ENCODE measurements around the gene KRTAP5-3. TPM values are rescaled to one million over a fixed set of nuclear protein-coding genes. Genes with fewer than 3 reads are reported as not detected.

Gene KRTAP5-3
- total and polyA plus RNA-seq, 9 of the 15 experiments (the other 6 are each of a cell fraction or from before 2014, with no cell fraction given): not detected

DNA sequence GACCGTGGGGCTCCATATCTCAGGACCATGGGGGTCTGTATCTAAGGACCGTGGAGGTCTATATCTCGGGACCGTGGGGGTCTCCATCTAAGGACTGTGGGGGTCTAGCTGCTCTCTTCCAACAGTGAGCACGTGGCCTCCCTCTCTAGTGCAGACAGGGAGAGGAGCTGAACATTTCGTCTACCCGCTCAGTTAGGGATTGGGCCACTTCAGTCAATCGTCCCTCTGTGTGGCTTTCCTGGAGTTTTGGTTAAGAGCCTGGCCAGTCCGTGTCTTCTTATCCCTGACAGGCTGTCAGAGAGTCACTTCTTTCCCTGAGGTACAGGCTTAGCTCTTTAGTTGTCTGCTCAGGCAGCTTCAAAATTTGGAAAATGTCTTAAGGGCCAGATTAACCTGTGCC lies 26.3 kb downstream of the KRTAP5-3 start:
- 2% methylated on average over 9 of the region's 9 CpGs for WGBS (ENCODE audit: insufficient coverage, low coverage, missing lambda C conversion rate)
- POLR2A ChIA-PET: interaction anchor here (0.7 to 0.9 kb wide), 3 partner anchors 8 to 41 kb away, joined by 3 to 4 read pairs (median 4); no protein-coding TSS in a partner anchor
- Histone ChIP-seq H3K27ac (ENCODE audit: extremely low read depth, low read depth, low read length) (no peak overlapping the region), H3K4me3 (no peak overlapping the region), H3K27me3 (ENCODE audit: control insufficient read depth in 2 of 2, insufficient read depth in 2 of 2, low read length in 2 of 2) (peaks cover 0 to 35% of the 10 kb centered on the region in 2 experiments; a peak in 2 of 5 replicates), H3K4me1 (replicated peaks in 1 of 2; ENCODE audit: control insufficient read depth in 2 of 2, insufficient read depth in 2 of 2, low read length in 2 of 2) (no peaks in the 10 kb centered on the region), H2AFZ (ENCODE audit: low read depth, low read length) (no peak overlapping the region), H3K9me1 (ENCODE audit: control insufficient read depth, insufficient read depth, low read length) (peaks cover 3% of the 10 kb centered on the region), H3K4me2 (ENCODE audit: insufficient read depth, low read length) (no peak overlapping the region), H3K79me2 (ENCODE audit: control insufficient read depth, insufficient read depth, low read length) (no peaks in the 10 kb centered on the region), H3K9ac (ENCODE audit: insufficient read depth in 1 of 2, low read depth in 2 of 2, low read length in 2 of 2) (no peak overlapping the region), H4K20me1 (replicated peaks; ENCODE audit: control insufficient read depth, insufficient read depth, low read length) (0 out of 2 replicates have a peak, but pooled peaks cover 6% of the 10 kb centered on the region), H3K9me3 (replicated peaks; ENCODE audit: control insufficient read depth, insufficient read depth, low read depth, low read length) (peaks cover 7% of the 10 kb centered on the region; the same call in 1 of the 2 replicates), H3K36me3 (ENCODE audit: control insufficient read depth, insufficient read depth, low read length) (no peaks in the 10 kb centered on the region)
- DNase-seq (ENCODE audit: extremely low read depth in 1 of 4, low spot score in 3 of 4): no peak
- ATAC-seq: no peak
- no TSS peak for BruUV-seq (replicated peaks)
- intact Hi-C loops (cut with micrococcal nuclease): no loop called here
- TF ChIP-seq ZNF445 (CRISPR knock-in tag; IDR thresholded peaks at IDR 0.05; ENCODE audit: low read depth) (no peak), GABPB1 (CRISPR knock-in tag; IDR thresholded peaks at IDR 0.05) (no peak), FOXA3 (CRISPR knock-in tag; conservative IDR thresholded peaks at IDR 0.05 in 1 of 2, IDR thresholded peaks at IDR 0.05 in 1 of 2) (no peak), ZNF668 (CRISPR knock-in tag; IDR thresholded peaks at IDR 0.05) (no peak), ZFX (CRISPR knock-in tag; IDR thresholded peaks at IDR 0.05) (no peak)
- TF ChIP-seq, protein P1, sequence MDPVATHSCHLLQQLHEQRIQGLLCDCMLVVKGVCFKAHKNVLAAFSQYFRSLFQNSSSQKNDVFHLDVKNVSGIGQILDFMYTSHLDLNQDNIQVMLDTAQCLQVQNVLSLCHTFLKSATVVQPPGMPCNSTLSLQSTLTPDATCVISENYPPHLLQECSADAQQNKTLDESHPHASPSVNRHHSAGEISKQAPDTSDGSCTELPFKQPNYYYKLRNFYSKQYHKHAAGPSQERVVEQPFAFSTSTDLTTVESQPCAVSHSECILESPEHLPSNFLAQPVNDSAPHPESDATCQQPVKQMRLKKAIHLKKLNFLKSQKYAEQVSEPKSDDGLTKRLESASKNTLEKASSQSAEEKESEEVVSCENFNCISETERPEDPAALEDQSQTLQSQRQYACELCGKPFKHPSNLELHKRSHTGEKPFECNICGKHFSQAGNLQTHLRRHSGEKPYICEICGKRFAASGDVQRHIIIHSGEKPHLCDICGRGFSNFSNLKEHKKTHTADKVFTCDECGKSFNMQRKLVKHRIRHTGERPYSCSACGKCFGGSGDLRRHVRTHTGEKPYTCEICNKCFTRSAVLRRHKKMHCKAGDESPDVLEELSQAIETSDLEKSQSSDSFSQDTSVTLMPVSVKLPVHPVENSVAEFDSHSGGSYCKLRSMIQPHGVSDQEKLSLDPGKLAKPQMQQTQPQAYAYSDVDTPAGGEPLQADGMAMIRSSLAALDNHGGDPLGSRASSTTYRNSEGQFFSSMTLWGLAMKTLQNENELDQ (CRISPR knock-in tag; IDR thresholded peaks at IDR 0.05; ENCODE audit: borderline replicate concordance): no peak
- in situ Hi-C loops (cut with MboI): no loop called here
- CTCF ChIA-PET (ENCODE audit: low intra/inter-chr PET ratio): no interaction called here
- FAIRE-seq: no peak

Measured in K562 (cell line).